ENCODE results near the gene HAND2. TPM values are rescaled to one million over a fixed set of nuclear protein-coding genes. Genes with fewer than 3 reads are reported as not detected.
A peak's percentile ranks its signal among the peaks of the same experiment; 100 is the strongest.

HAND2 gene
- total RNA-seq, 2 donors from 2014 or later: 2.0 to 18.9 TPM

GRCh38 chr4:173508386-173509035 lies 21.5 kb downstream of the HAND2 start:
- intact Hi-C loops (cut with DNase I, micrococcal nuclease): no loop called here
- ATAC-seq (no peak), DNase-seq (no peak)

DNA sequence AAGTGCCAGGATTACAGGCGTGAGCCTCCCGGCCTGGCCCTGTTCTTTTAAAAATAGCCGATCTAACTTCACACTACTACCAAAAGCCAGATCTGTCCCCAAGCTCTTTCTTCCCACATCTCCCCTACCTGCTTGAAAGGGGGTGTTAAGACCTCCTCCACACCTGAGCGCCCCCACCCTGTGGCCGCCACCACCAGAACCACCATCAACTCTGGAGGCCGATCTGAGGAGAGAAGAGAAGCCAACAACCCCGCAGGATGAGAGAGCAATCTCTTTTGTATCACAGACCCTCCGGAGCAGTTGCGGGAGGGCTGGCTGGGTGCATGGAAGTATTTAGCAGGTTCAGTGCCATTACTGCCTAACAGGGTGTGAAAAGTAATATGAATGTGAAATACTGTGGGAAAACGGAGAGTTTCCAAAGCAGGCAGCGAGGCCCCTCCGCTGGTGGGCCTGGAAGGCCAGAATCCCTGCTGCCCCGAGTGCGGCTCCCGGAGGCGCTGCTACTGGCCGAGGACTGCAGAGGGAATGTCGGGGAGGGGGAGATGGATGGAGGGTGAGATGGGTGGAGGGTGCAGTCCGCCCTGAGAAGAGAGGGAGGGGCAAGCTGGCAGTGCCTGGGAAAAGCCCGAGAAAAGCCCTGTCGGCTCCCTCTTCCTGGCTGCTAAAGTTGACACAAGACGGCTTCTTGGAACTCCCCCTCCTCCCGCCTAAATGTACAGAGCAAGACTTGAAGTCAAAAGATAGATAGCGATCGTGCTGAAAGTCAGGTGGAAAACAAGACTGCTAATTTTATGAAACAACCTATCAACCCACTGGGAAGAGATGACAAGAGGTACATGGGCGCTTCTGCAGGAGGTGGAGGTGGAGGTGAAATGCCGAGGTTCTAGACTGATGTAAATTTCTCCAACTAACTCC lies 22.3 kb downstream of the HAND2 start:
- ATAC-seq: no peak
- intact Hi-C loops (cut with DNase I, micrococcal nuclease): no loop called here
- DNase-seq: no peak

DNA sequence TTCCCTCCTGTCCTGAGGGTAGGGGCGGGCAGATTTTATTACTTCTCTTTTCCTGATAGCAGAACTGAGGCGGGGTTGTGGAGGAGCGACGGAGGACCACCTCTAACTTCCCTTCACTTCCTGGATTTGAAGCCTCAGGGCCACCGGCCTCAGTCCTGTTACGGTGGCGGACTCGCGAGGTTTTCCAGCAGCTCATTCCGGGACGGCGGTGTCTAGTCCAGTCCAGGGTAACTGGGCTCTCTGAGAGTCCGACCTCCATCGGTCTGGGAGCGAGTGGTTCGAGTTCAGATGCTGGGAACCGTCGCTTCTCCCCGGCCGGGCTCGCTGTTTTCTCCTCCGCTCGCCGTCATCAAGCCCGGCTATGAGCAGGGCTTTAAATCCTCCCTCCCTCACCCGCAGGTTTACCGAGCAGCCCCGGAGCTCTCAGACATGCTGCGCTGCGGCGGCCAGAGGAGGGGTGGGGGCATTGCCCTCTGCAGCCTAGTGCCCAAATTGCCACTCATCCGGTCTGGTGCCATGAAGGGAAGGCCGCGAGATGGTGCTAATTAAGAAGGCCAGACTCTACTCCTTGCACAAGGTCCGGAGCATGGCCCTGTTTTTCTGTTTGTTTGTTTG lies 23.3 kb downstream of the HAND2 start:
- ATAC-seq (peak; percentile 31), DNase-seq (no peak)
- intact Hi-C loops (cut with DNase I, micrococcal nuclease): no loop called here

GRCh38 chr4:173505924-173506518 lies 24.0 kb downstream of the HAND2 start:
- DNase-seq: peak in 1 of 2 donors; percentile 59
- ATAC-seq: peak; percentile 92
- intact Hi-C loops (cut with DNase I, micrococcal nuclease): no loop called here

- intact Hi-C loops (cut with DNase I, micrococcal nuclease): no loop called here
- DNase-seq: no peak
- ATAC-seq: no peak
These were observed 25.9 kb downstream of the HAND2 start for GRCh38 chr4:173504181-173504503.

DNA sequence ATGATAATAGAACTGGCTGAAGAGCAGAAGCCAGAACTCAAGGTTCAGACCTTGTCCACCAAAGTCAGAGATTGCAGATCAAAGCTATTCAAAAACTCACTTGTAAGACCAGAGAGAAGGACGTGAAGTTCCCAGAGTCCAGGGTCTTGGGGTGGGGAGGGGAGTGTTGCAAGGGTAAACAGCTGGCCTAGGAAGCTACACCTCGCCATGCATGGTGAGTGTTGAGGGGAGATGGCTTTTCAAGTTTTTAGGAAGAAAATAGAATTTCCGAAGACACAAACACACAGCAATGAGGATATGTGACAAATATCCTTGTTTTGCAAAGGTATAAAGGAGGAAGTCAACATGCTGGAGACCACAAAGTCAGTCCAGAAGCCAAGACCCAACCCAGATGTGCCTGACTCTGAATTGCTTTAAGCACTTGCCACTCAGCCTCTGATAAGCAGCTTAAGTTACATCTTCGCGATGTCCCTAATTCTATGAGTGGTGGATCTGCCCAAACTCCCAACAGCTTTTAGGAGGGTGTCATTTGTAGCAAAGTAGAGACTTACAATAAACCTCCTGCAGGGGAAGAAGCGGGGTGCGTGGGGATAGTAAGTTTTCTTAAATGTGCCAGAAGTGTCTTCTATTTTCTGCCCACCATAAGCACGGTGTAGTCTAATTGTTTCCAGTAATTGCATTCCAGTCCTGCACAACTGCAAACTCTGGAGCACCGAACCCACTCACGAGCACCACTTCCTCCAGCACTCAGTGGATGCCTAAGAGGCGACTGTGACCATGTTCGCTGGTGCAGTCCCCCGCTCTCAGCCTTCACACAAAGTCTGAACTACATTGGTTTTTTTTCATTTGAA lies 26.5 kb downstream of the HAND2 start:
- intact Hi-C loops (cut with DNase I, micrococcal nuclease): no loop called here
- no peak for DNase-seq
- no peak for ATAC-seq

DNA sequence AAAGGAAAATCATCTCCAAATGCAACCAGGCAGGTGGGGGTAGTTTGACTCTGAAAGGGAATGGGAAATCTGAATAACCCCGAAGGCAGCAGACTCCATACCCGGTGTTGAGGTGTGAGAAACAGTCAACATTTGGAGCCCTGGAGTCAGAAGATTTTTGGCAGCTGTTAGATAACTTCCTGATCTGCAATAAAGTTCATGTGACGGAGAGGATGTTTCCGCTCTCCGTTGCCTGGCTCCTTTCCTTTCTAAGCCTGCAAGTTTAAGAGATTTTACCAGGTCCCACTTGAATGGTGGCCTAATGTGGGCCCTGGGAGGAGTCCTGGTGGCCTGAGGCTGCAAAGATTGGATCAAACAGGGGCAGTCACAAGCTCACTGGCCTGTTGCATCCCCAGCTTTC lies 27.7 kb downstream of the HAND2 start:
- no peak for DNase-seq
- intact Hi-C loops (cut with DNase I, micrococcal nuclease): no loop called here
- ATAC-seq: no peak

DNA sequence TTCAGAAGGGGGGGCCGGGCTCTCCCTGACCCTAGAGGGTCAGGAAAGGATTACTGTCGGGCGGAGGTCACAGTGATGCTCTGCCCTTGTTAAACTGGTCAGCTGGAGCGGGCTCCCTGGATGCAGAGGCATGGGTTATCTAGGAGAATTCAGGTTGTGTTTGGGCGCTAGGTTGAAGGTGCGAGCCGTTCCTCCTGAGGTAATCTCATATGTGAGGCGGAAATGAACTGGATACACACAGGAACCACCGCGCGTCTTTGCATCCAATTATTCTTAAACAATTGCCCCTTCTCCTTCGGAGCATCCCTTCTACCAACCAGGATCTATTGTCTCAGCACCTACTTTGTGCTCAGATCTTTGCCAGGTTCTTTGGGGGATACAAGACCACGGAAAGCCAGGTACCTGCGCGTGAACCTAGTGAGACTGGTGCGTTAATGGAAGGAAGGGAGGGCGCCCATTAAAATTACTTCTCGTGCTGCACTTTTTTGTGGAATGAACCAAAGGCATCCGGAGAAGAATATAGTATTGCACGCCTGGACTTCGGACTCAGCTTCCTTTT lies 28.4 kb downstream of the HAND2 start:
- intact Hi-C loops (cut with DNase I, micrococcal nuclease): no loop called here
- no peak for ATAC-seq

DNA sequence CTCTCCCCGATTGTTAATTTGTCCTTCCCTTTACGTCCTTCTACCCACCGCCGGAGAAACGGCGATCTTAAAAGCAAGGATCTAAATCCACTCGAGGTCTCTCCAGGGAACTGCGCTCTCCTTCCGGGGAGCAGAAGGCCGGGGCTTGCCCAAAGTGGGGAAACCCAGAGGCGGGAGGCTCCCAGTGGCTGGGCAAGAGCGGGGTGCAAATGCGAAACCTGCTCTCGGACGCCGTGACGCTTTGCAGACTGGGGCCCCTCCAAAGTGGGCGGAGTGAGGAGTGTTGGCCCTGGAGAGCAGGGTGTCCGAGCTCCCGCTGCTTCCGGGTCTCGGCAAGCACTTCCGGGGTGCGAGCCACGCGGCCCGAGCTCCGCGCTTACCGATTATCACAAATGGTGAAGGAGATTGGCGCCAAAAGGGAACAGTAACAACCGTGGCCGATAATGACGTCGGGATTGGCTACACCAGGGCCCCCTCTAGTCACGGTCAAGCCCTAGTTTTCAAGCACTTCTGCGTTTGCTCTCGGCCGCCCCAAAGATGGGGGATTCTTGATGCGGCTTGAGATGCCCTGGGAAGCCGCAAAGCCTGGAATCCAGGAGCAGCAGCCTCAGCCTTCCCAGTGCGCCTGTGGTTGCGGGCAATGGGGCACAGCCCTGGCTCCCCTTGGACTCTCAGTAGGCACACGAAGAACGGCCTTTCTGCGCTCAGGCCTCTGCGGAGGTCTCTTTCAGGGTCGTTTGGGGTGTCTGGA lies 29.0 kb downstream of the HAND2 start:
- DNase-seq: no peak
- ATAC-seq: no peak
- intact Hi-C loops (cut with DNase I, micrococcal nuclease): no loop called here

More for the DNA sequence above, 28.4 kb downstream of the HAND2 start:
- no peak for DNase-seq

DNA sequence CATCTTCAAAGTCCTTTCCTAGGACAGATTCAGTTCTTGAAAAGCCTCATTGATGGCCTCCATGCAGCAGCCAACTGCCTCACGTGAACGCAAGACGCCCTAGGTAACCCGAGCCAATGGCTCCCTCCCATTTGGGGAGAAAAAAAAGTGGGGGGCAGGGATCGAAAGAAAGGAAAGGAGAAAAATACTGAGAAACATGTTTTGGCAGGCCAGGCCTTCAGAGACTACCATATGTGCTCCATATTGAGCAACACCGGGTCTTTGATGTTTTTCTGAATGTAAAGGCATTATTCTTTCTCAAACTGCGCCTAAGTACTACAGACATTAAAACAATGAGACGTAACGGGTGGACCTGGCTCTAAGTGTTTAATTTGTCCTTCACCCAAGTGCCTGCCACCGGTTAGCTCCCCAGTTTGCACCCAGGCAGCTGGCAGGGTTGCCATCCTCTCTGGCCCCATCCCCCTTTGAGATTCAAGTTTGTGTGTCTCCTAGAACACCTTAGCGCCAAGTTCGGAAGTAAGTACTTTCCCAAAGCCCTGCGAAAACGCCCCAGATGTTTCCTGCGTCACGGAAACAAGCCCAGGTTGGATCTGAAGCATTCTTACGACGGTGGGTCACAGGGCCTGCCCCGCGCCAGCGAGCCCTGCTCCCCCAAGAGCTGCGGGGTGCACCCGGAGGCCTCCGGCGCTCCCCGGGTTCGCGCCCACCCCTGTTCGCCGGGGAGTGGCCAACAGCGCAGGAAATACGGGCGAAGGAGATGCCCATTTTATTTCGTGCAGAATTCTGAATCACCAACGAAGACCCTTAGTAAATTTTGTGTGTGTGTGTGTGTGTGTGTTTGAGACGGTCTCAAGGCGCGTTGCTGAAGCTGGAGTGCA lies 30.1 kb downstream of the HAND2 start:
- intact Hi-C loops (cut with DNase I, micrococcal nuclease): loop anchor here in 1 of 2 donors (10.0 kb wide), 1 partner anchor 185 kb away; no protein-coding TSS in a partner anchor
- DNase-seq (no peak), ATAC-seq (no peak)

GRCh38 chr4:173498771-173499170 lies 31.3 kb downstream of the HAND2 start:
- ATAC-seq (no peak), DNase-seq (no peak)
- intact Hi-C loops (cut with DNase I, micrococcal nuclease): loop anchor here in 1 of 2 donors (10.0 kb wide), 1 partner anchor 184 kb away; no protein-coding TSS in a partner anchor

DNA sequence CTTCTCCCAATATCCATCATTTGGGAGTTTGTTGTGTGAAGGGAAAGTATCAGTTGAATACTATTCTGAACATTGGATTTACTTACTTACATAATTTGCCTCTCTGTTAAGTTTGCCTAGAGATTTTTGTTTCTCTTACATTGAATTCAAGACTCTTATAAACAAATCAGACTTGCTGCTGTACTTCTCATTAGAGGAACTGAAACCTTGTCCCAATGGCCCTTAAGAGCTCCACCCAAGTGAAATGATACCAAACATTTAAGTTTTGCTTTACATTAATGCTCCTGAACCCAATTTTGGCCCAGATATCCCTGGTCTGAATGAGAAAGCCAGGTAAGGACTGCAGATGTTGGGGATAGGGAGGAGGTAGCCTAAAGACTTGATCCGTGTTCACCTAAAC lies 32.0 kb downstream of the HAND2 start:
- DNase-seq (no peak), ATAC-seq (no peak)
- intact Hi-C loops (cut with DNase I, micrococcal nuclease): loop anchor here in 1 of 2 donors (10.0 kb wide), 1 partner anchor 183 kb away; no protein-coding TSS in a partner anchor

GRCh38 chr4:173494013-173494970 lies 35.7 kb downstream of the HAND2 start:
- intact Hi-C loops (cut with DNase I, micrococcal nuclease): loop anchor here in 1 of 2 donors (5.0 to 10.0 kb wide), 2 partner anchors 72 to 179 kb away; no protein-coding TSS in a partner anchor
- peak; percentile 99 for ATAC-seq
- DNase-seq: peak; percentile 59 to 70

DNA sequence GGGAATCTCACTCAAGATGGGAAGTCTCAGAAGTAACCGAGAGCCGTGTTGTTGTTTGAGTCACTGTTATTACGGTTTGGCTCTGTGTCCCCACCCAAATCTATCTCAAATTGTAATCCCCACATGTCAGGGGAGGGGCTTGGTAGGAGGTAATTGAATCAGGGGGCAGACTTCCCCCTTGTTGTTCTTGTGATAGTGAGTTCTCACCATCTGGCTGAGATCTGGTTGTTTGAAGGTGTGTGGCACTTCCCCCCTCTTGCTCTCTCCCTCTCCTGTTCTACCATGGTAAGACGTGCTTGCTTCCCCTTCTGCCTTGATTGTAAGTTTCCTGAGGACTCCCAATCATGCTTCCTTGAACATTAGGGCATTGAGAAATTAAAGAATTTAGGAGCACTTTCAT lies 37.0 kb downstream of the HAND2 start:
- intact Hi-C loops (cut with DNase I, micrococcal nuclease): loop anchor here in 1 of 2 donors (5.0 to 10.0 kb wide), 2 partner anchors 71 to 178 kb away; no protein-coding TSS in a partner anchor
- DNase-seq: no peak
- ATAC-seq: no peak

DNA sequence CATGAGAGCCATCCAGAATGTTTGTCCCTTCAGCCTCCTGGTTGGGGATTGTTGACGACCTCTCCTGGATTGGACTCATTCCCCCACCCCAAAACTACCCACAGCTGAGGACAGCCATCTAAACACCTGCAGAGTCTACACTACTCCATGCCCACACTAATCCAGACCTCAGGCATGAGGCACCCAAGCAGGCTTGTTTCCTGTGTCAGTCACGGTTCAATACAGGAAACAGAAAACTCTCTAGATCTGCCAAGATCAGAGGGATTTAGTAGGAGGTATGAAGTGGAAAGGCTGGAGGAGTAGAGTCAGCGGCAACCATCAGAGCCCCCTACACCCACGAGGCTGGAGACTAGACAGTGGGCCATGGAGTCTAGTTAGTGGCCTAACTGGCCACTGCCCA lies 37.7 kb downstream of the HAND2 start:
- no peak for ATAC-seq
- intact Hi-C loops (cut with DNase I, micrococcal nuclease): loop anchor here in 1 of 2 donors (5.0 to 10.0 kb wide), 2 partner anchors 70 to 178 kb away; no protein-coding TSS in a partner anchor
- DNase-seq: no peak
